K562 (cell line): ENCODE data around the gene BOC.

ENCODE experiments used
- E2F6 ChIP-seq, 2 experiments: IDR thresholded peaks; 2 replicates each; pipeline ENCODE4 v1.6.1; 2011; ENCODE audit warnings: borderline replicate concordance in 1 of 2, control low read depth in 1 of 2, low read depth in 1 of 2, low read length in 1 of 2, mild to moderate bottlenecking in 1 of 2, mixed read lengths in 1 of 2, moderate library complexity in 1 of 2; ENCODE audit not compliant: insufficient read depth in 1 of 2, insufficient read length in 1 of 2, poor library complexity in 1 of 2, severe bottlenecking in 1 of 2; ENCODE audit errors: extremely low read depth in 1 of 2
- ELF4 ChIP-seq: fragments of 450-650 bp; formaldehyde crosslinking; IDR thresholded peaks from 2 replicates; pipeline ENCODE4 v1.4.0; 2022; ENCODE audit warnings: missing genetic modification characterization
- MYC ChIP-seq, 2 experiments: fragments of 250-450 bp in 1 of 2; sonication (Bioruptor Pico) in 1 of 2; IDR thresholded peaks; 2 replicates each; pipeline versions ENCODE4 v1.5.1 to v1.6.1; 2012 to 2021; ENCODE audit warnings: low read depth in 2 of 2, borderline replicate concordance in 1 of 2, improper control_type of control experiment in 1 of 2, low read length in 1 of 2, mild to moderate bottlenecking in 1 of 2, moderate library complexity in 1 of 2
- NR3C1 ChIP-seq: sonication (generic); formaldehyde crosslinking; IDR thresholded peaks from 2 replicates; pipeline ENCODE4 v1.8.1; 2022; ENCODE audit warnings: missing genetic modification reagents
- PHF8 ChIP-seq: fragments of 200-600 bp; sonication (generic); IDR thresholded peaks from 2 replicates; pipeline ENCODE4 v1.6.1; 2012; ENCODE audit warnings: mixed run types, mild to moderate bottlenecking, inconsistent platforms, low read length, moderate library complexity, borderline replicate concordance
- THRA ChIP-seq: fragments of 450-650 bp; IDR thresholded peaks from 2 replicates; pipeline ENCODE4 v1.6.1; 2017; ENCODE audit warnings: mild to moderate bottlenecking, moderate library complexity
- ZSCAN29 ChIP-seq: fragments of 450-650 bp; IDR thresholded peaks from 2 replicates; pipeline ENCODE4 v1.6.1; 2017
- TF ChIP-seq, protein P1 (sequence below), 3 experiments: IDR thresholded peaks in 2 of 3; conservative IDR thresholded peaks in 1 of 3; 2 replicates each; pipeline ENCODE4 v1.5.1; 2011 to 2012; ENCODE audit warnings: low read length in 3 of 3, mild to moderate bottlenecking in 3 of 3, control low read depth in 2 of 3, improper control_type of control experiment in 1 of 3, inconsistent platforms in 1 of 3, low read depth in 1 of 3, mixed read lengths in 1 of 3, moderate library complexity in 1 of 3; ENCODE audit not compliant: insufficient read depth in 2 of 3
- TF ChIP-seq, protein P2 (sequence below), 2 experiments: fragments of 450-650 bp; formaldehyde crosslinking in 1 of 2; IDR thresholded peaks; 2 replicates each; pipeline versions ENCODE4 v1.4.0 to v1.6.1; 2014 to 2020; ENCODE audit warnings: mild to moderate bottlenecking in 2 of 2, borderline replicate concordance in 1 of 2, low read depth in 1 of 2

- TF ChIP-seq, protein P1, sequence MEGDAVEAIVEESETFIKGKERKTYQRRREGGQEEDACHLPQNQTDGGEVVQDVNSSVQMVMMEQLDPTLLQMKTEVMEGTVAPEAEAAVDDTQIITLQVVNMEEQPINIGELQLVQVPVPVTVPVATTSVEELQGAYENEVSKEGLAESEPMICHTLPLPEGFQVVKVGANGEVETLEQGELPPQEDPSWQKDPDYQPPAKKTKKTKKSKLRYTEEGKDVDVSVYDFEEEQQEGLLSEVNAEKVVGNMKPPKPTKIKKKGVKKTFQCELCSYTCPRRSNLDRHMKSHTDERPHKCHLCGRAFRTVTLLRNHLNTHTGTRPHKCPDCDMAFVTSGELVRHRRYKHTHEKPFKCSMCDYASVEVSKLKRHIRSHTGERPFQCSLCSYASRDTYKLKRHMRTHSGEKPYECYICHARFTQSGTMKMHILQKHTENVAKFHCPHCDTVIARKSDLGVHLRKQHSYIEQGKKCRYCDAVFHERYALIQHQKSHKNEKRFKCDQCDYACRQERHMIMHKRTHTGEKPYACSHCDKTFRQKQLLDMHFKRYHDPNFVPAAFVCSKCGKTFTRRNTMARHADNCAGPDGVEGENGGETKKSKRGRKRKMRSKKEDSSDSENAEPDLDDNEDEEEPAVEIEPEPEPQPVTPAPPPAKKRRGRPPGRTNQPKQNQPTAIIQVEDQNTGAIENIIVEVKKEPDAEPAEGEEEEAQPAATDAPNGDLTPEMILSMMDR (IDR thresholded peaks at IDR 0.05 in 2 of 3, conservative IDR thresholded peaks at IDR 0.05 in 1 of 3; ENCODE audit: insufficient read depth in 2 of 3, low read depth in 1 of 3, low read length in 3 of 3) = no peak
- TF ChIP-seq ELF4 (CRISPR knock-in tag) (no peak), ZSCAN29 (no peak), MYC (IDR thresholded peaks at IDR 0.05; ENCODE audit: low read depth, low read length) (no peak), MYC (CRISPR knock-in tag; IDR thresholded peaks at IDR 0.05; ENCODE audit: borderline replicate concordance, low read depth) (no peak), THRA (no peak), NR3C1 (CRISPR knock-in tag) (no peak), PHF8 (no peak), E2F6 (IDR thresholded peaks at IDR 0.05; ENCODE audit: borderline replicate concordance in 1 of 2, extremely low read depth in 1 of 2, insufficient read depth in 1 of 2, insufficient read length in 1 of 2, low read depth in 1 of 2, low read length in 1 of 2, poor library complexity in 1 of 2, severe bottlenecking in 1 of 2) (no peak)
- TF ChIP-seq, protein P2, sequence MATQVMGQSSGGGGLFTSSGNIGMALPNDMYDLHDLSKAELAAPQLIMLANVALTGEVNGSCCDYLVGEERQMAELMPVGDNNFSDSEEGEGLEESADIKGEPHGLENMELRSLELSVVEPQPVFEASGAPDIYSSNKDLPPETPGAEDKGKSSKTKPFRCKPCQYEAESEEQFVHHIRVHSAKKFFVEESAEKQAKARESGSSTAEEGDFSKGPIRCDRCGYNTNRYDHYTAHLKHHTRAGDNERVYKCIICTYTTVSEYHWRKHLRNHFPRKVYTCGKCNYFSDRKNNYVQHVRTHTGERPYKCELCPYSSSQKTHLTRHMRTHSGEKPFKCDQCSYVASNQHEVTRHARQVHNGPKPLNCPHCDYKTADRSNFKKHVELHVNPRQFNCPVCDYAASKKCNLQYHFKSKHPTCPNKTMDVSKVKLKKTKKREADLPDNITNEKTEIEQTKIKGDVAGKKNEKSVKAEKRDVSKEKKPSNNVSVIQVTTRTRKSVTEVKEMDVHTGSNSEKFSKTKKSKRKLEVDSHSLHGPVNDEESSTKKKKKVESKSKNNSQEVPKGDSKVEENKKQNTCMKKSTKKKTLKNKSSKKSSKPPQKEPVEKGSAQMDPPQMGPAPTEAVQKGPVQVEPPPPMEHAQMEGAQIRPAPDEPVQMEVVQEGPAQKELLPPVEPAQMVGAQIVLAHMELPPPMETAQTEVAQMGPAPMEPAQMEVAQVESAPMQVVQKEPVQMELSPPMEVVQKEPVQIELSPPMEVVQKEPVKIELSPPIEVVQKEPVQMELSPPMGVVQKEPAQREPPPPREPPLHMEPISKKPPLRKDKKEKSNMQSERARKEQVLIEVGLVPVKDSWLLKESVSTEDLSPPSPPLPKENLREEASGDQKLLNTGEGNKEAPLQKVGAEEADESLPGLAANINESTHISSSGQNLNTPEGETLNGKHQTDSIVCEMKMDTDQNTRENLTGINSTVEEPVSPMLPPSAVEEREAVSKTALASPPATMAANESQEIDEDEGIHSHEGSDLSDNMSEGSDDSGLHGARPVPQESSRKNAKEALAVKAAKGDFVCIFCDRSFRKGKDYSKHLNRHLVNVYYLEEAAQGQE (IDR thresholded peaks at IDR 0.05; ENCODE audit: borderline replicate concordance) = no peak
- TF ChIP-seq, protein P2 (CRISPR knock-in tag; IDR thresholded peaks at IDR 0.05; ENCODE audit: low read depth) = no peak
These were observed 43.2 kb upstream of the BOC start for GRCh38 chr3:113167825-113168801.
